Measurements from ENCODE around the gene FAM43A. TPM values are rescaled to one million over a fixed set of nuclear protein-coding genes. Genes with fewer than 3 reads are reported as not detected.

Gene FAM43A
- total and polyA plus RNA-seq, 2 of the 4 experiments (the other 2 are of a cell fraction): 3.0 to 11.5 TPM

GRCh38 chr3:194685065-194685717, 492 bp upstream of the FAM43A start:
- H4K5ac ChIP-seq (ENCODE audit: low read depth, low read length): no peak overlapping the region
- H3K23ac ChIP-seq (ENCODE audit: low read depth, low read length): no peak overlapping the region
- H4K20me1 ChIP-seq (ENCODE audit: insufficient read depth, low read length): peaks cover 33% of the 10 kb centered on the region
- peaks cover 14% of the 10 kb centered on the region for H3K4me1 ChIP-seq (ENCODE audit: control insufficient read depth, insufficient read depth, low read length)
- WGBS, 2 experiments (ENCODE audit: extremely low coverage in 2 of 2, insufficient read length in 1 of 2): no CpG with 5 or more reads among the region's 13 CpGs
- H2AK5ac ChIP-seq (ENCODE audit: low read depth, low read length): peak overlapping the region; percentile 28; the same call in 1 of the 2 replicates
- no peak for ATAC-seq (ENCODE audit: low read depth)
- no peak overlapping the region for H2BK20ac ChIP-seq (ENCODE audit: low read depth, low read length)
- no peaks in the 10 kb centered on the region for H3K27me3 ChIP-seq (ENCODE audit: control insufficient read depth, insufficient read depth, low read length)
- BruUV-seq (replicated peaks): no TSS peak
- peak overlapping the region; percentile 65; the same call in 1 of the 2 replicates for H3K4me2 ChIP-seq (ENCODE audit: low read depth, low read length)
- ChIA-PET POLR2A (ENCODE audit: unreplicated experiment) (no interaction called here), CTCF (interaction anchor here (1.8 to 2.4 kb wide), 2 partner anchors 422 to 576 kb away, joined by 7 read pairs; no protein-coding TSS in a partner anchor)
- H2AK9ac ChIP-seq (replicated peaks; ENCODE audit: low read depth, low read length, poor library complexity): no peak overlapping the region
- intact Hi-C loops (cut with micrococcal nuclease): loop anchor here (5.0 kb wide), 2 partner anchors 172 to 317 kb away; no protein-coding TSS in a partner anchor
- H3K9me3 ChIP-seq (ENCODE audit: control insufficient read depth, insufficient read depth, low read length): no peaks in the 10 kb centered on the region
- H4K91ac ChIP-seq (ENCODE audit: insufficient read depth, low read depth, low read length): no peak overlapping the region
- 0 out of 2 replicates have a peak, but pooled peaks cover 6% of the 10 kb centered on the region for H3K9me1 ChIP-seq (ENCODE audit: insufficient read depth, low read length)
- H2BK120ac ChIP-seq (ENCODE audit: low read depth, low read length): no peak overlapping the region
- in situ Hi-C loops (cut with MboI; ENCODE audit: low sequenced_read_pairs): no loop called here
- H3K9ac ChIP-seq (ENCODE audit: low read depth, low read length): no peak overlapping the region
- peak overlapping the region; percentile 93 for H2AFZ ChIP-seq (replicated peaks; ENCODE audit: low read length, poor library complexity)
- peak overlapping the region; percentile 9; the same call in 1 of the 2 replicates for H3K4me3 ChIP-seq (ENCODE audit: insufficient read depth, low read depth, low read length)
- no peak overlapping the region; a peak in 1 of 4 replicates for H4K8ac ChIP-seq (ENCODE audit: low read depth in 2 of 2, low read length in 2 of 2)
- no peak overlapping the region for H2BK5ac ChIP-seq (ENCODE audit: low read depth, low read length, poor library complexity, severe bottlenecking)
- H3K27ac ChIP-seq (ENCODE audit: insufficient read depth, low read length): no peak overlapping the region
- dilution Hi-C loops (cut with HindIII; ENCODE audit: low sequenced_read_pairs, unreplicated experiment): no loop called here
- H3K18ac ChIP-seq (ENCODE audit: low read depth, low read length): no peak overlapping the region
- no peak overlapping the region for H3K4ac ChIP-seq (ENCODE audit: low read depth, low read length)
- no peak for DNase-seq
- H3K79me1 ChIP-seq (ENCODE audit: low read depth in 1 of 2, low read length in 2 of 2): peaks cover 0 to 19% of the 10 kb centered on the region in 2 experiments; a peak in 2 of 4 replicates
- no peak overlapping the region for H3K14ac ChIP-seq (replicated peaks; ENCODE audit: low read depth, low read length)
- no peak overlapping the region; the same call in 2 of the 3 replicates for H2BK15ac ChIP-seq (ENCODE audit: low read depth, low read length)
- 0 out of 2 replicates have a peak overlapping the region, but pooled peaks have one; percentile 2 for H3K56ac ChIP-seq (ENCODE audit: extremely low read depth, insufficient read depth, low read length)
- peaks cover 14% of the 10 kb centered on the region; the same call in 1 of the 2 replicates for H3K36me3 ChIP-seq (ENCODE audit: control insufficient read depth, insufficient read depth, low read length)
- TF ChIP-seq RFX5 (IDR thresholded peaks at IDR 0.05; ENCODE audit: low read depth, low read length) (no peak), SMC3 (IDR thresholded peaks at IDR 0.05; ENCODE audit: low read depth, low read length) (no peak), POLR2A (IDR thresholded peaks at IDR 0.05; ENCODE audit: low read depth, low read length) (no peak), MAZ (IDR thresholded peaks at IDR 0.05; ENCODE audit: borderline replicate concordance, low read depth, low read length) (no peak), MAFK (IDR thresholded peaks at IDR 0.05; ENCODE audit: low read depth, low read length) (no peak), CHD1 (IDR thresholded peaks at IDR 0.05; ENCODE audit: low read depth, low read length) (no peak), USF2 (IDR thresholded peaks at IDR 0.05; ENCODE audit: low read depth, low read length) (no peak), FOS (IDR thresholded peaks at IDR 0.05; ENCODE audit: low read depth, low read length) (no peak), CEBPB (IDR thresholded peaks at IDR 0.05; ENCODE audit: low read depth, low read length) (no peak), NFE2L2 (IDR thresholded peaks at IDR 0.05; ENCODE audit: low read depth, low read length) (no peak), RCOR1 (IDR thresholded peaks at IDR 0.05; ENCODE audit: insufficient replicate concordance, low read length) (no peak), CTCF (conservative IDR thresholded peaks at IDR 0.05; ENCODE audit: low read depth, low read length) (no peak), MXI1 (IDR thresholded peaks at IDR 0.05; ENCODE audit: borderline replicate concordance, low read depth, low read length) (no peak), ELK1 (IDR thresholded peaks at IDR 0.05; ENCODE audit: borderline replicate concordance, low read depth, low read length) (no peak), RAD21 (IDR thresholded peaks at IDR 0.05; ENCODE audit: low read length) (no peak)

All from IMR-90 (cell line).